Naive thymus-derived CD8-positive, alpha-beta T cell (primary cell): ENCODE measurements around the gene LIM2. TPM values are rescaled to one million over a fixed set of nuclear protein-coding genes. Genes with fewer than 3 reads are reported as not detected.
"Not testable (repeated sequence)": the region's sequence is repeated elsewhere in the genome, so short reads cannot be mapped to it uniquely, and the experiment has no call there.

Experiments
- ATAC-seq, 2 donors: fragments of 150-1000 bp; cut with Tn5 transposase in 1 of 2; sonication (Bioruptor Pico), chemical (Tn5 transposase) in 1 of 2; 1 replicate in 1 of 2; 2 replicates in 1 of 2; pipeline ENCODE4 v1.10.0; 2021; ENCODE audit warnings: mild to moderate bottlenecking in 2 of 2, moderate library complexity in 2 of 2
- POLR2A ChIA-PET: fragments of 350-600 bp; sonication (Branson Sonifier 250); formaldehyde crosslinking; loops from one replicate; lab custom pipeline; 2021; ENCODE audit warnings: antibody characterized with exemption; lab: Charles Lee
- DNase-seq, 10 donors: peaks; one replicate each; pipeline versions ENCODE4 v3.0.0 to v3.0.0-alpha.2; 2020 to 2022
- H3K27ac Mint-ChIP-seq, 10 donors: one replicate each; pipeline ENCODE4 v1.8.0; 2020 to 2022; ENCODE audit warnings: mild to moderate bottlenecking in 10 of 10, mixed read lengths in 10 of 10, moderate library complexity in 4 of 10, inconsistent platforms in 1 of 10
- H3K27me3 Mint-ChIP-seq, 5 donors: one replicate each; pipeline ENCODE4 v1.8.0; 2021 to 2022; ENCODE audit warnings: mixed read lengths in 5 of 5
- H3K36me3 Mint-ChIP-seq, 3 donors: one replicate each; pipeline ENCODE4 v1.8.0; 2020 to 2022; ENCODE audit warnings: mixed read lengths in 3 of 3, mild to moderate bottlenecking in 2 of 3, inconsistent platforms in 1 of 3
- H3K4me1 Mint-ChIP-seq, 4 donors: one replicate each; pipeline ENCODE4 v1.8.0; 2021 to 2022; ENCODE audit warnings: mixed read lengths in 4 of 4
- H3K4me3 Mint-ChIP-seq, 10 donors: one replicate each; pipeline ENCODE4 v1.8.0; 2020 to 2022; ENCODE audit warnings: mild to moderate bottlenecking in 10 of 10, mixed read lengths in 10 of 10, moderate library complexity in 6 of 10, inconsistent platforms in 1 of 10
- H3K9me3 Mint-ChIP-seq, 9 donors: one replicate each; pipeline ENCODE4 v1.8.0; 2020 to 2022; ENCODE audit warnings: mixed read lengths in 9 of 9, mild to moderate bottlenecking in 3 of 9, inconsistent platforms in 1 of 9, moderate library complexity in 1 of 9
- polyA plus RNA-seq, 3 donors: library from polyadenylated mRNA; unstranded; fragments of 300-500 nt; fragmentation: Illumina TruSeq; gene quantifications; one replicate each; pipeline ENCODE4 v1.2.3, GENCODE V29; 2021
- total RNA-seq, 8 experiments: library from RNA in 2 of 8; stranded (reverse) in 2 of 8; gene quantifications; one replicate each; pipeline ENCODE4 v1.2.3 and lab custom pipeline; 2021 to 2026

LIM2 gene
- total RNA-seq = not detected
- polyA plus RNA-seq = under 1 TPM in 1 of 3 donors, not detected in 2; 0.68 TPM
- 0 reads per million in 6 experiments for total RNA-seq (lab: John Stamatoyannopoulos, UW)

GRCh38 chr19:51387924-51388389 lies at the start of gene LIM2:
Gene LIM2 (minus strand): TSS chr19:51387974. CDS start chr19:51387443, 531 bp downstream.
- Mint-ChIP-seq H3K36me3 (no peaks in the 10 kb centered on the region), H3K27ac (peak within 1 kb of the TSS in 6 of 10 donors; percentile 3 to 87 (median 32)), H3K4me1 (peaks cover 8 to 26% (median 14%) of the 10 kb centered on the region in 4 donors), H3K27me3 (peaks cover 0 to 6% (median 0%) of the 10 kb centered on the region in 5 donors), H3K9me3 (no peaks in the 10 kb centered on the region), H3K4me3 (peak within 1 kb of the TSS in 4 of 10 donors; percentile 20 to 84 (median 66))
- no peak for DNase-seq
- no peak for ATAC-seq
- POLR2A ChIA-PET = interaction anchor here (1.5 kb wide), 1 partner anchor 16 kb away, joined by 4 read pairs; the partner anchor contains the start of gene NKG7

DNA sequence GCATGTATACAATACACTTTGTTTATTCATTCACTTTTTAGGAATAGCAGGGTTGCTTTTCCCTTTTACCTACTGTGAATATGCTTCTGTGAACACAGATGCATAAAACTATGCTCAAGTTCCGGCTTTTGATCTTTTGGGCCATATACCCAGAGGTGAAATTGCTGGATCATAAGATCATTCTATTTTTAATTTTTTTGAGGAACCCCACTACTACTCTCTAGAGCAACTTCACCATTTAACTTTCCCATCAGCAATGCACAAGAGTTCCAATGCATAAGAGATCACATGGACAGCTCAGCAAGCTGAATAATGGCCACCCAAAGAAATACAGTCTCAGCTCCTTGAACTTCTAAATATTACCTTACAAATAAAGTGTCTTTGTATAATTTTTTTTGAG lies 46.7 kb upstream of the LIM2 start:
- no peak for ATAC-seq
- POLR2A ChIA-PET = no interaction called here
- peaks cover 5 to 15% (median 10%) of the 10 kb centered on the region in 4 donors for H3K4me1 Mint-ChIP-seq
- no peak for DNase-seq
- no peak overlapping the region for H3K4me3 Mint-ChIP-seq
- no peaks in the 10 kb centered on the region for H3K36me3 Mint-ChIP-seq
- H3K27me3 Mint-ChIP-seq = peaks cover 0 to 10% (median 7%) of the 10 kb centered on the region in 5 donors
- no peak overlapping the region for H3K27ac Mint-ChIP-seq
- H3K9me3 Mint-ChIP-seq = no peaks in the 10 kb centered on the region

DNA sequence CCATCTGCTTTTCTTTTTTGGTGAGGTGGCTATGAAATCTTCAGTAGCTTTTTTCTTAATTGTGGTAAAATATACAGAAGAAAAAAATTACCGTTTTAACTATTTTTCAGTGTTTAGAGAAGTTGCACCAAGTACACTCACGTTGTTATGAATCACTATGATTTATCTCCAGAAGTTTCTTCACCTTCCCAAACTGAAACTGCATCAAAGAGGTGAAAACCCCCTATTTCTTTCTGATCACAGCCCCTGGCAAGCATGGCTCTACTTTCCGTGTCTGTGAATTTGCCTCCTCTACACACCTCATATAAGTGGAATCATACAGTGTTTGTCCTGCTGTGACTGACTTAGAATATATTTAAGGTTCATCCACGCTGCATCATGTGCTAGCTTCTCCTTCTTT lies 45.3 kb upstream of the LIM2 start:
- POLR2A ChIA-PET = interaction anchor here (0.6 to 0.7 kb wide), 3 partner anchors 81 to 708 kb away, joined by 4 to 6 read pairs (median 4); no protein-coding TSS in a partner anchor
- Mint-ChIP-seq H3K4me1 (peaks cover under 1 to 4% (median under 1%) of the 10 kb centered on the region in 4 donors), H3K4me3 (no peak overlapping the region), H3K9me3 (no peaks in the 10 kb centered on the region), H3K27me3 (peaks cover 0 to 10% (median 7%) of the 10 kb centered on the region in 5 donors), H3K27ac (no peak overlapping the region), H3K36me3 (no peaks in the 10 kb centered on the region)
- DNase-seq (no peak), ATAC-seq (no peak)

GRCh38 chr19:51431124-51431523 lies 43.4 kb upstream of the LIM2 start:
- POLR2A ChIA-PET = no interaction called here
- no peak overlapping the region for H3K27ac Mint-ChIP-seq
- no peak overlapping the region for H3K4me3 Mint-ChIP-seq
- no peak for DNase-seq
- ATAC-seq = no peak
- H3K4me1 Mint-ChIP-seq = peaks cover 0 to 4% (median 0%) of the 10 kb centered on the region in 4 donors
- H3K27me3 Mint-ChIP-seq = peaks cover 0 to 3% (median under 1%) of the 10 kb centered on the region in 5 donors
- no peaks in the 10 kb centered on the region for H3K9me3 Mint-ChIP-seq
- H3K36me3 Mint-ChIP-seq = no peaks in the 10 kb centered on the region

GRCh38 chr19:51430221-51430620 lies 42.4 kb upstream of the LIM2 start:
- ATAC-seq (no peak), DNase-seq (no peak)
- POLR2A ChIA-PET = no interaction called here
- no peak overlapping the region for H3K27ac Mint-ChIP-seq
- H3K9me3 Mint-ChIP-seq = no peaks in the 10 kb centered on the region
- H3K4me1 Mint-ChIP-seq = peaks cover 0 to 4% (median 0%) of the 10 kb centered on the region in 4 donors
- H3K27me3 Mint-ChIP-seq = peaks cover 0 to 2% (median 0%) of the 10 kb centered on the region in 5 donors
- no peak overlapping the region for H3K4me3 Mint-ChIP-seq
- no peaks in the 10 kb centered on the region for H3K36me3 Mint-ChIP-seq

GRCh38 chr19:51427201-51427600 lies 39.4 kb upstream of the LIM2 start:
- H3K9me3 Mint-ChIP-seq = no peaks in the 10 kb centered on the region
- DNase-seq (no peak), ATAC-seq (no peak)
- H3K4me1 Mint-ChIP-seq = peaks cover 0 to 4% (median 1%) of the 10 kb centered on the region in 4 donors
- H3K4me3 Mint-ChIP-seq = no peak overlapping the region
- H3K27me3 Mint-ChIP-seq = peaks cover 0 to 12% (median 3%) of the 10 kb centered on the region in 5 donors
- no peaks in the 10 kb centered on the region for H3K36me3 Mint-ChIP-seq
- H3K27ac Mint-ChIP-seq = no peak overlapping the region
- POLR2A ChIA-PET = no interaction called here

DNA sequence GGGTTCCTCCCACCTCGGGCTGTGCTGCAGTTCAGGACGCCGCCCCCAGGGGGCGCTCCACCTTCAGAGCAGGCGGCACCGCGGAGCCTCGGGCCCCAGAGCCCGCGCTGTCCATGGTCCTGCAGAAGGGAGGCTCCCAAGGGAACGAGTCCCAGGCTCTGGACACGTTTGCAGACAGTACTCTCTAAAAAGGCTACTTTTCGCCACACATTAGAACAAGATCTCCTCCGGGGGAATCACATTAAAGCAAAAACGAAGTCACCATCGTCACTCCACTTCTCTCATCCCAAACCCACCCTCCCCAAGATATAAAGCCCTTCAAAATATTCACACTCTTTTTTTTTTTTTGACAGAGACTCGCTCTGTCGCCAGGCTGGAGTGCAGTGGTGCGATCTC lies 34.3 kb upstream of the LIM2 start:
- DNase-seq = peak; percentile 60 to 89 (median 80)
- peak overlapping the region in 3 of 10 donors; percentile 31 to 86 (median 57) for H3K27ac Mint-ChIP-seq
- peaks cover 4 to 24% (median 6%) of the 10 kb centered on the region in 4 donors for H3K4me1 Mint-ChIP-seq
- H3K9me3 Mint-ChIP-seq = no peaks in the 10 kb centered on the region
- peak overlapping the region in 3 of 10 donors; percentile 4 to 57 (median 6) for H3K4me3 Mint-ChIP-seq
- ATAC-seq = peak; percentile 73 to 89
- H3K36me3 Mint-ChIP-seq = no peaks in the 10 kb centered on the region
- H3K27me3 Mint-ChIP-seq = peaks cover 9 to 32% (median 10%) of the 10 kb centered on the region in 5 donors
- POLR2A ChIA-PET = interaction anchor here (0.7 to 2.7 kb wide), 2 partner anchors 18 to 26 kb away, joined by 3 to 20 read pairs; no protein-coding TSS in a partner anchor

DNA sequence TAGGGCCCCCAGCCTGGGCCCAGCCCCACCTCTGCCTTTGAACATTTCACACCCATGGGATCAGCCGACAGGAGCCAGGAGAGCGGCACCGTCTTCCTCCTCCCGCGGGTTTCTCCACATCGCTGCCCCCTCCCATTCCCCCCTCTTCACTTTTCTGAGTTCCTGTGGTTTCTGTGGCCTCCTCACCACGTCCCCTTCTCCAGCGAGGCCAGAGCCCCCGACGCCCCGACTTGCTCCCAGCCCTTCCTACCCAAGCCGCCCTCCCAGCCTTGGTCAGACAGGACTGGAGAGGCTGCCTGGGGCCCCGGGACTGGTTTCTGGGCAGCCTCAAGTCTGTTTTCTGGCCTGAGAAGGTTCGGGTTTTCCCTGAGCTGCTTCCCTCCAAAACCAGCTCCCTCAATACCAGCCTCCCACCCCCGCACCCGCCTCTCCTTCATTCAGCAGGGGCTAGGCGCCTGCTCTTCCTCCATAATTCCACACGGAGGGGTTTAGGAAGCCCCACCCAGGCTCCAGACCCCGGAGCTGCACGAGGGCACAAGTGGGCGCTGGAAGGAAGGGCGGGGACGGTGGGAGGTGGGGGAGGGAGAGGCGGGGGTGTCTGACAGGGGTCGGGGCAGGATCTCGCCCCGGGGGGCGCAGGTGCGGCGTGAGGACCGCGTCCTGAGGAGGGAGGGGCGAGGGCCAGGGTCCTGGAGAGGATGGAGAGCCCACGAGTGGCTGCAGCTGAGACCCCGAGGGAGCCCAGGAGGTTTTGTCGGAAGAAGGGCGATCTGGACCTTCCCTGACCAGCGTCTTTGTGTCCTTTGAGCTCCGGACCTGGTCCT lies 33.7 kb upstream of the LIM2 start:
- no peak overlapping the region for H3K4me3 Mint-ChIP-seq
- H3K4me1 Mint-ChIP-seq = peaks cover 5 to 28% (median 7%) of the 10 kb centered on the region in 4 donors
- DNase-seq = no peak
- no peak for ATAC-seq
- peak overlapping the region in 2 of 10 donors; percentile 24 to 86 for H3K27ac Mint-ChIP-seq
- POLR2A ChIA-PET = interaction anchor here (2.7 kb wide), 1 partner anchor 19 kb away, joined by 20 read pairs; no protein-coding TSS in a partner anchor
- peaks cover 10 to 36% (median 12%) of the 10 kb centered on the region in 5 donors for H3K27me3 Mint-ChIP-seq
- H3K36me3 Mint-ChIP-seq = no peaks in the 10 kb centered on the region
- H3K9me3 Mint-ChIP-seq = no peaks in the 10 kb centered on the region

- H3K4me1 Mint-ChIP-seq = peaks cover 5 to 28% (median 7%) of the 10 kb centered on the region in 4 donors
- not testable (repeated sequence) for H3K4me3 Mint-ChIP-seq
These were observed 32.7 kb upstream of the LIM2 start for GRCh38 chr19:51420511-51420910.

DNA sequence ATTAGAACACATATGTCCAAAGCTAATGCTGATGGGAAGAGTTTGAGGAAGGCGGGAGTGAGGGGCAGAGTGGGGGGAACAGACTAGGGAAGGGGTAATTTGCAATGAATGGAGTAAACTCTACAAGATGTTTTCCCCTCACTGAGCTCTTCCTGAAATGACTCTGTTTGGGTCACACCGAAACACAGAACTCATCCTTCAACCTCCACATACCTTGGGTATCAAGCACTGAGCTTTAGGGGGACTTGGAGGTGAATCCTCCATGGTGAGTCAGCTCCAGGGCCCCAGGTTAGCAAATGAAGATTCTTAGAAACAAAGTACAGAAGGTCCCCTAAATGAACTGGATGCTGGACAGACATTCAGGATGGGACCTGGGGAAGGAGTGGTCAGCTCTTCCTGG lies 30.9 kb upstream of the LIM2 start:
- Mint-ChIP-seq H3K4me1 (peaks cover 5 to 28% (median 7%) of the 10 kb centered on the region in 4 donors), H3K9me3 (no peaks in the 10 kb centered on the region), H3K27ac (no peak overlapping the region), H3K4me3 (no peak overlapping the region), H3K36me3 (no peaks in the 10 kb centered on the region), H3K27me3 (peaks cover 7 to 37% (median 12%) of the 10 kb centered on the region in 5 donors)
- no peak for DNase-seq
- POLR2A ChIA-PET = no interaction called here
- no peak for ATAC-seq

More at GRCh38 chr19:51420511-51420910, 32.7 kb upstream of the LIM2 start:
- not testable (repeated sequence) for ATAC-seq, H3K27ac Mint-ChIP-seq, H3K9me3 Mint-ChIP-seq, DNase-seq, H3K36me3 Mint-ChIP-seq
- POLR2A ChIA-PET = interaction anchor here (2.7 kb wide), 1 partner anchor 20 kb away, joined by 20 read pairs; no protein-coding TSS in a partner anchor
- peaks cover 10 to 37% (median 12%) of the 10 kb centered on the region in 5 donors for H3K27me3 Mint-ChIP-seq

DNA sequence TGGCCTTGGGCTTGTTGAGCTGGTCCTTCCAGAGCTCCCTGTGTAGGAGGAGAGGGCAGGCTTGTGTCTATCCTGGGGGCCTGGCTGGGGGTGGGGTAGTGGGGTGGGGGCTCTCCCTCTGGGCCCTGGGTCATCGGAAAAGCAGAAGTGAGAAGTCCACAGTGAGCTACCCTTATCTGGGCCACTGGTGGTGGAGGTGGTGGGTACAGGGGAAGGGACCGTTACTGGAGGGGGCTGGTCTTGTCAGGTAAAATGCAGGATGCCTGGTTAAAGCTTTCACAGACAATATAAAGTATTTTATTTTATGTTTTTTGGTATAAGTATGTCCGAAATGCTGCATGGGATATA lies 30.0 kb upstream of the LIM2 start:
- no peak for DNase-seq
- ATAC-seq = no peak

DNA sequence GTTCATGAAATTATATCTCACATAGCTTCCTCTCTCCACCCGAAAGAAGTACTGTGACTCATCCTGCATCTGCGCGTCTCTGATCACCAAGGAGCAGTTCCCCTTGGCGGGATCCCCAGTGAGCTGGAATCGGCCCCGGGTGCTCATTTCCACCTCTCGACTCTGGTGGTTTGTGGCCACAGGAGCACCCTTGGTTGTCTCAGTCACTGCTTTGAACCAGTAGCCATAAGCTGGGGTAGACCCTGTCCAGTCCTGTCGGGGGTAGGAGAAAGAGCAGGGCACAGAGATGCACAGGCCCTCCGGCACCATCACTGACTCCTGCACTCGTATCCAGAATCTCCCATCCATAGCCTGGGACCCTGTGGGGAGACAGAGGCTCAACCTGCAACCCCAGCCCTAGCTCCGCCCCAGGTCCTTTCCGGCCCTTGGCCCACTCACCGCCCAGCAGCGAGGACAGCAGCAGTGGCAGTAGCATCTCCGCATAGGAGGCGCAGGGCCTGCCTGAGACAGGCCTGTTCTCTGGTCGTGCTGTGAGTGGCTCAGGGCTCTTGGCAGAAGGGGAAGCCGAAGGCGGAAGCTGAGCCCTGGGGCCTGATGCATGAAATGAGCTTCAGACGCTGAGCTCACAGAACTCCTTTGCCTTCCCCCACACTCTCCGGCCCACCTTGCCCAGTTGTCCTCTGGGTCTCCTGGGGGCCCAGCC lies 29.5 kb upstream of the LIM2 start, which contains the start of gene SIGLEC10:
Gene SIGLEC10 (minus strand): TSS at position 536 of the 703 bp plus-strand sequence. CDS start 61 bp downstream, at position 475.
- no peaks in the 10 kb centered on the region for H3K9me3 Mint-ChIP-seq
- H3K4me1 Mint-ChIP-seq = peaks cover 5 to 28% (median 7%) of the 10 kb centered on the region in 4 donors
- DNase-seq = peak in 1 of 10 donors; percentile 37
- POLR2A ChIA-PET = interaction anchor here (1.1 kb wide), 1 partner anchor 77 kb away, joined by 3 read pairs; no protein-coding TSS in a partner anchor
- H3K36me3 Mint-ChIP-seq = no peaks in the 10 kb centered on the region
- H3K27me3 Mint-ChIP-seq = peaks cover 5 to 33% (median 13%) of the 10 kb centered on the region in 5 donors
- H3K27ac Mint-ChIP-seq = peak within 1 kb of the TSS in 2 of 10 donors; percentile 74 to 76
- peak in 1 of 2 donors; percentile 68 for ATAC-seq
- H3K4me3 Mint-ChIP-seq = peak within 1 kb of the TSS in 1 of 10 donors; percentile 82

More for the DNA sequence above, 30.0 kb upstream of the LIM2 start:
- Mint-ChIP-seq H3K4me3 (no peak overlapping the region), H3K27ac (peak overlapping the region in 2 of 10 donors; percentile 74 to 76), H3K36me3 (no peaks in the 10 kb centered on the region), H3K4me1 (peaks cover 5 to 28% (median 7%) of the 10 kb centered on the region in 4 donors), H3K27me3 (peaks cover 5 to 36% (median 12%) of the 10 kb centered on the region in 5 donors), H3K9me3 (no peaks in the 10 kb centered on the region)
- POLR2A ChIA-PET = interaction anchor here (1.1 kb wide), 1 partner anchor 77 kb away, joined by 3 read pairs; no protein-coding TSS in a partner anchor
